HG03565 (cell line): ENCODE results near the gene ATAD1.
A peak's percentile ranks its signal among the peaks of the same experiment; 100 is the strongest.
"Not testable (repeated sequence)": the region's sequence is repeated elsewhere in the genome, so short reads cannot be mapped to it uniquely, and the experiment has no call there.

Experiments used
- ATAC-seq: cut with Tn5 transposase; IDR thresholded peaks from one replicate; pipeline ENCODE4 v1.9.1; 2021; ENCODE audit warnings: mild to moderate bottlenecking, moderate library complexity; ENCODE audit not compliant: unreplicated experiment

ATAD1 gene

GRCh38 chr10:87804939-87805569 lies 13.0 kb downstream of the ATAD1 start:
- no peak for ATAC-seq

- ATAC-seq: no peak
Observed at GRCh38 chr10:87803831-87804230, 14.2 kb downstream of the ATAD1 start.

- no peak for ATAC-seq
Observed at GRCh38 chr10:87803328-87803727, 14.7 kb downstream of the ATAD1 start.

DNA sequence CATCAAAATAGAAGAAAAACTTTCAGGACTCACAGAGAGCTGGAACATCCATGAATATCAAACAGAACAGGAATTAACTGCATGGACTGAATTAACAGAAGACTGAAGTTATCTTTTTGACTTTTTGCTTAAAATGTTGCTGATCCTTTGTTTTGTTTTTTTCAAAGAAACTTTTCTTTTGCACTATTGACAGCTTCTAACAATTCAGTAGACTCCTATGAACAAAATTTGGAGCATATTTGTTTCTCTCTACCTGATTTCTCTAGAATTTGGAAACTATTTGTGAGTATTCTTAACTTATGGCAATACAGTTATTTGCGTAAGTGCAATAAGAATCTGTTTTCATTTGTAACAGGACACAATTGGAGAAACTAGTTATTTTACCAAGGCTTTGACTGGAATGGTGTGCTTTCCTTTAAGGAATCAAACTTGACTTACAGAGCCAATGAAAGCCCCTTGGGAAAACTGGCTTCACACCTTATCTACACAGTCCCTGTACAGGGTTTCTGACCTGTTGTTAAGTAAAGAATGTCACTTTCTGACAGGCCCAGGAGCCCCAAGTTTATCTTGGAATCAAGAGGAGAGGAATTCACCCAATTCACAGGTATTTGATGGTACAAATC lies 16.1 kb downstream of the ATAD1 start:
- not testable (repeated sequence) for ATAC-seq

DNA sequence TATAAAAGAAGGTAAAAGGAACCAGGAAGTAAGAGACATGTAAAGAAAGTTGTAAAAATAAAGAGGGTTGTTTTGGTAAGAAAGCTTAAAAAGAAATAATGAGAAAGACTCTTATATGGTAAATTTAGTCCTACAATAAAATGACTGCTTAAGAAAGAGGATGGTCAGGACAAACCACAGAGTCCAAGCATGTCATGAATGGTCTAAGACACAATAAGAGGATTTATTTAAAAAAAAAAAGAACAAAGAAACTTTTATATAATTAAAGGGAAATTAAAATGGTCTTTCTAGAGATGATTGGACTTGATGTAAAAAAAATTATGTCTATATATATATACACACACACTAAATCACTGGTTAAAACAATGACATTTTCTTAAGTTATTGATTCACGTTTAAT lies 18.2 kb downstream of the ATAD1 start:
- ATAC-seq: no peak

DNA sequence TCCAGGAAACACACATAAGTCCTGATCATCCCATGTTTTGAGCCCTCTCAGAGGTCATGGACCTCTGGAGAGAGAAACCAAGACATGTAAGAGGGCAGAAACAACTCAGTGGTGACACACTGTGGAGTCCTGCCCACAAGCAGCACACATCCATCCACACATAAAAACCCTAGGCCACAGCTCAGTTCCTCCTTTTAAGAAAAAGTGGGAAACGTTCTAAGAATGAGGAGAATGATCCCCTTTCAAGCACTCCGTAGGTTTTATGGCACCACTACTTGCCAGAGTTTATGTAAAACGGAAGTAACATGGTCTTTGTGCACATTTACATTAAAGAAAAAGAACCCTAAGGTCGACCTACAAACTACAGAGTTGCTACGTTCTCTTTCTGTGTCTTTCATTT lies 19.9 kb downstream of the ATAD1 start:
- no peak for ATAC-seq

DNA sequence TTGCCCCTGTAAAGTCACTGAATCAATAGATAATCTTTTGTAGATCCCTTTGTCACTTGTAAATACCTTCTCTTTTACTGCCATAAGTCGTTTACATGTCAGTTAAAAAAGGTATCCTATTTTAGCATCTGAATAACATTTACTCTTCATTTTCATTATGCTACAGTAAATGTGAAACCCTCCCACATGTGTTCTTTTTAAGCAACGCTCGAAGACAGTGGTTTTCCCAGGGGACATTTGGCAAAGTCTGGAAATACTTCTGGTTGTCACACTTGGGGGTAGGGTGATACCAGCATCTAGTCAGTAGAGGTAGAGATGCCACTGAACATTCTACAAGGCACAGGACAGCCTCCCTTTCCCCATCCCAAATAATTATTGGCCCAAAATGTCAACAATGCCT lies 23.7 kb downstream of the ATAD1 start:
- ATAC-seq: no peak

- no peak for ATAC-seq
Observed at GRCh38 chr10:87790185-87790584, 27.8 kb downstream of the ATAD1 start.

- ATAC-seq: no peak
Observed at GRCh38 chr10:87786421-87786820, 31.6 kb downstream of the ATAD1 start.

DNA sequence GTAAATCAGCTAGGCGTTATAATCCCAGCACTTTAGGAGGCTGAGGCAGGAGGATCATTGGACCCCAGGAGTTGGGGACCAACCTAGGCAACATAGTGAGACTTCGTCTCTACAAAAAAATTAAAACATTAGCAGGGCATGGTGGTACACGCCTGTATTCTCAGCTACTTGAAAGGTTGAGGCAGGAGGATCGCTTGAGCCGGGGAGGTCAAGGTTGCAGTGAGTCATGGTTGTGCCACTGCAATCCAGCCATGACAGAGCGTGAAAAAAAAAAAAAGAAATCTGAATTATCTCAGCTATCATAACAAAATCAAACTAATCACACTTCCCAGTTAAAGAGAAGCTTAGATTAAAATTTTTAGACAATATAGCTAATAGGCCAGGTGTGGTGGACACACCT lies 35.3 kb downstream of the ATAD1 start:
- ATAC-seq: no peak

DNA sequence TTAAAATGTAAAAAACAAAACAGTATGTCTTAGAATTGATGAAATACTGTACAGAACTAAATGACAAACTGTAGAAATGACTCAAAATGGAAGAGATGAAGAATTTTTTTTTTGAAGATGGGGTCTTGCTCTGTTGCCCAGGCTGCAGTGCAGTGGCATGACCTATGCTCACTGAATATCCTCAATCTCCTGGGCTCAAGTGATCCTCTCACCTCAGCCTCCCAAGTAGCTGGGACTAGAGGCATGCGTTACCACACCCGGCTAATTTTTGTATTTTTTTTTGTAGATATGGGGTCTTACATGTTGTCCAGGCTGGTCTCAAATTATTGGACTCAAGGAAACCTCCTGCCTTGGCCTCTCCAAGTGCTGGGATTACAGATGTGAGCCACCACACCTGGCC lies 36.5 kb downstream of the ATAD1 start:
- no peak for ATAC-seq

GRCh38 chr10:87776328-87776727 lies 41.7 kb downstream of the ATAD1 start:
- ATAC-seq: no peak

GRCh38 chr10:87775766-87776165 lies 42.3 kb downstream of the ATAD1 start:
- ATAC-seq: no peak

DNA sequence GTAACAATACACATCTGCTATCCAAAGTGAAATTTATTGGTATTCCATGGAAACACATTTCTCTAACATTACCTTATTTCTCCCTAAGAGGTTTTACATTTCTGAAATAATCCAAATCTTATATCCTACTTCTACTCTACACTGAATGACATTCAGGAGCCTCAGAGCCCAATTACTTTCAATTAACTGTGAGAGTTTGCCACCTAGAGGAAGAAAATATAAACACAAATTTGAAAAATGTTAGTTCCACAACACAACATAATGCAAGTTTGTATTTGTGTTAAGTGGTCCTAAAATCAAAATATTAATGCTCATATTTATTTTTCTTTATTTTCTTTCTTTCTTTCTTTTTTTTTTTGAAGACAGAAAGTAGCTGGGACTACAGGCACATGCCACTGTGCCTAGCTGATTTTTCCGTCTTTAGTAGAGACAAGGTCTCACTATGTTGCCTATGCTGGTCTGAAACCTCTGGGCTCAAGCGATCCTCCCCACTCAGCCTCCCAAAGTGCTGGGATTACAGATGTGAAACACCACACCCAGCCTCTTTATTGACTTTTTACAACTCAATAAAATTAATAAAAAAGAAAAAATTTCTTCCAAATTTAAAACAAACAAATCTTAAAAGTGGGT lies 46.0 kb downstream of the ATAD1 start:
- ATAC-seq: no peak

DNA sequence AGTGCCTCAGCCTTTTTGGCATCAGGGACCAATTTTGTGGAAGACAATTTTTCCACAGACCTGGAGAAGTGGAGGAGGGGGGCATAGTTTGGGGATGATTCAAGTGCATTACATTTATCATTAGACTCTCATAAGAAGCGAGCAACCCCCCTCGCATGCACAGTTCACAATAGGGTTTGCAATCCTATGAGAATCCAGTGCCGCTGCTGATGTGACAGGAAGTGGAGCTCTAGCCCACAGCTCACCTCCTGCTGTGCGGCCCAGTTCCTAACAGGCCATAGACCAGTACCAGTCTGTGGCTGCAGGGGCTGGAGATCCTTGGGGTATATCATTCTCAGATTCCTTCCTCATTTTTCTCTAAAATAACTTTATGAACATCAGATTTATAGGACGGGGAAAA lies 50.8 kb downstream of the ATAD1 start:
- ATAC-seq: no peak

DNA sequence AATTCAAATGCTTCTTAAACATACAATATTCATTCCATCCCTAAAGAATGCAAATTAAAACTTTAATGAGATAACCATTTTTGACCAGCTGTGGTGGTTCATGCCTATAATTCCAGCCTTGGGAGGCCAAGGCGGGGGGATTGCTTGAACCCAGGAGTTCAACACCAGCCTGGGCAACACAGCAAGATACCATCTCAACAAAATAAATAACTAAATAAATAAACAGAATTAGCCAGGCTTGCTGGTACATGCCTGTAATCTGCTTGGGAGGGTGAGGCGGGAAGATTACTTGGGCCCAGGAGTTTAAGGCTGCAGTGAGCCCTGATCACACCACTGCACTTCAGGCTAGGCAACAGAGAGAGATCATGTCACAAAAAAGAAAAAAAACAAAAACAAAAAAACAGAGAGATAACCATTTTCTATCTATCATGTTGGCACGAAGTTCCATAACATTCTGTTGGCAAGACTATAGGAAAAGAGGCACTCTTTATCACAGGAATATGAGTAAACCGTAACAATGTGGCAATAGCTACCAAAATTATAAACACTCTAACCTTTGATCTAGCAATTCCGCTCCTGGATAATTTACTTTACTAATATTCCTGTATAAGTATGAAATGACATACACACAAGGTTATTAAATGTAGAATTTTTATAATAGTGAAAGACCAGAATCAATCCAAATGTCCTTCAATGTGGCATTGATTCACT lies 52.2 kb downstream of the ATAD1 start:
- ATAC-seq: no peak

GRCh38 chr10:87764072-87764934 lies 53.7 kb downstream of the ATAD1 start:
- no peak for ATAC-seq

- ATAC-seq: no peak
Observed at GRCh38 chr10:87763086-87763861, 54.8 kb downstream of the ATAD1 start.

DNA sequence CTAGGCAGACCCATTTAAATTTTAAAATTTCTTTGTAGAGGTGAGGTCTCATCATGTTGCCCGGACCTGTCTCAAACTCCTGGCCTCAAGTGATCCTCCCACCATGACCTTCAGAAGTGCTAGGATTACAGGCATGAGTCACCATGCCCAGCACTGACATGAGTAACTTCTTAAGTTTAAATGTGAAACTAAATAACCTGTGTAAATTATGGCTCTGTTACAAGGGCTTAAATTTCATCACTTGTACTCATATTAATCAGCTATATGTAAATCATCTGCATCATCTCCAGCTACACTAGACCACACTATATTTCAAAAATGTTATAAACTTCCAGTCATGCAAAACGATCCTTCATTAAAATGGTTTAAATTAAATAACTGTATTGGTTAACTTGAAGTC lies 56.1 kb downstream of the ATAD1 start:
- peak; percentile 75 for ATAC-seq

DNA sequence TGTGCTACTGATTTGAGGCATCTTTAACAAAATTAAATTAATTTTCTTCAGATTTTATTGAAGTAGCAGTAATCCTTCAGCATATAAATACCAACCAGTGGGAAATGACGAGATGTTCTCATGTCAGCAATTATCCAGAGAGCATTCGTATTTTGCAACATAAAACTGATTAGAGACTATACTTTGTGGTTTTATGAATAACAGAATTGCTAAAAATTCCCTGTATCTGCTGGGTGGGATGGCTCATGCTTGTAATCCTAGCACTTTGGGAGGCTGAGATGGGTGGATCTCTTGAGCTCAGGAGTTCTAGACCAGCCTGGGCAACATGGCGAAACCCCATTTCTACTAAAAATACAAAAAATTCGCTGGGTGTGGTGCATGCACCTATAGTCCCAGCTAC lies 56.9 kb downstream of the ATAD1 start:
- no peak for ATAC-seq
